ENCODE measurements around the gene MEGF11.

MEGF11 gene

DNA sequence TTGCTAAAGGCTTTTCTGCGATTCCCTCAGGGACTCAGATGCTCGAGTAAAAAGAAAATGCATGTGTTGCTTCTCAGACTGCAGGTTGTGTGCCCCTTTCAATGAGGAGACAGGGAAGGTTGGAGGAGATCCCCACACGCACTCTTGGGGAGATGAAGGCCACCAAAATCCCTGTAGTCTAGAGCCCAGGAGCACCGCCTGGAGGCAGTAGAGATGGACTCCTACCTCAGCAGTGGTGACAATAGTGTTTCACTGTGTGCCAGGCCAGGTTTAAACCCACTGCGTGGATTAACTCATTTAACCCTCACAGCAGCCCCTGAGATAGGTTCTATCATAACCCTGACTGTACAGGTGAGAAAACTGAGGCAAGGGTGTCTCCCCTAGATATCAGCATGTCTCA, 15.2 kb downstream of the MEGF11 start:
- no peak for DNase-seq (ENCODE audit: low read depth)
- no peak overlapping the region for H3K4me3 ChIP-seq (ENCODE audit: low read length)
- TF ChIP-seq, protein P1, sequence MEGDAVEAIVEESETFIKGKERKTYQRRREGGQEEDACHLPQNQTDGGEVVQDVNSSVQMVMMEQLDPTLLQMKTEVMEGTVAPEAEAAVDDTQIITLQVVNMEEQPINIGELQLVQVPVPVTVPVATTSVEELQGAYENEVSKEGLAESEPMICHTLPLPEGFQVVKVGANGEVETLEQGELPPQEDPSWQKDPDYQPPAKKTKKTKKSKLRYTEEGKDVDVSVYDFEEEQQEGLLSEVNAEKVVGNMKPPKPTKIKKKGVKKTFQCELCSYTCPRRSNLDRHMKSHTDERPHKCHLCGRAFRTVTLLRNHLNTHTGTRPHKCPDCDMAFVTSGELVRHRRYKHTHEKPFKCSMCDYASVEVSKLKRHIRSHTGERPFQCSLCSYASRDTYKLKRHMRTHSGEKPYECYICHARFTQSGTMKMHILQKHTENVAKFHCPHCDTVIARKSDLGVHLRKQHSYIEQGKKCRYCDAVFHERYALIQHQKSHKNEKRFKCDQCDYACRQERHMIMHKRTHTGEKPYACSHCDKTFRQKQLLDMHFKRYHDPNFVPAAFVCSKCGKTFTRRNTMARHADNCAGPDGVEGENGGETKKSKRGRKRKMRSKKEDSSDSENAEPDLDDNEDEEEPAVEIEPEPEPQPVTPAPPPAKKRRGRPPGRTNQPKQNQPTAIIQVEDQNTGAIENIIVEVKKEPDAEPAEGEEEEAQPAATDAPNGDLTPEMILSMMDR (conservative IDR thresholded peaks at IDR 0.05; ENCODE audit: low read length), result no peak

DNA sequence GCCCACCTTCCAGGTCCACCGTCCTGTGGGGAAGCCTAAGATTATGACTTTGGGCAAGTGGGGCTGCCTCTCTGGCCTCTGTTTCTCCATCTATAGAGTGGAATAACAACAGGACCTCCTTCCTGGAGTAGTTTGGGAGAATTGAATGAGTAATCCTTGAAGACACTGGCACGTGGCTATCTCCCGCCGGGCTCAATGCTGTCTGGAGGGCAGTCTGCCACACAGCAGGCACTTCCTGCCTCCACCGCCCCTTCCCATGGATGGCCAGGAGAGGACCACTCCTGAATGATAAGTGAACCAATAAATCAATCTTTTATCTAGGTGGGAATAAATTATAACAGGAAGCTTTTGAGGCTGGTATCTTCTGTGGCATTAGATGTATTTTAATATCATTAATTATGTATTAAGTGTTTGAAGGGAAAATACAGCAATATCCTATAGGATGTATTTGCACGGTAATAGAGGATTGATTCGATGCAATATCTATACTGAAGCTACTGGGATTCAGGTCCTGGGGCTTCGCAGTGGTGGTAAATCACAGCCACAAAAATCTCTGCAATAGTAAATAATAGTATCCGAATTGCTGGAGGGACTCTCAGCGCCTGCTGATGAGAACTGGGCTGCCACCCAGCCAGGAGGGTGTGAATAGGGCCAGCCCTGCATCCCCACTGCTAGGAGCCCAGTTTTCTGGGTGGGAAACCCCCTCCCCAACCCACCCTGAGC, 15.9 kb downstream of the MEGF11 start:
- no peak for DNase-seq (ENCODE audit: low read depth)

DNA sequence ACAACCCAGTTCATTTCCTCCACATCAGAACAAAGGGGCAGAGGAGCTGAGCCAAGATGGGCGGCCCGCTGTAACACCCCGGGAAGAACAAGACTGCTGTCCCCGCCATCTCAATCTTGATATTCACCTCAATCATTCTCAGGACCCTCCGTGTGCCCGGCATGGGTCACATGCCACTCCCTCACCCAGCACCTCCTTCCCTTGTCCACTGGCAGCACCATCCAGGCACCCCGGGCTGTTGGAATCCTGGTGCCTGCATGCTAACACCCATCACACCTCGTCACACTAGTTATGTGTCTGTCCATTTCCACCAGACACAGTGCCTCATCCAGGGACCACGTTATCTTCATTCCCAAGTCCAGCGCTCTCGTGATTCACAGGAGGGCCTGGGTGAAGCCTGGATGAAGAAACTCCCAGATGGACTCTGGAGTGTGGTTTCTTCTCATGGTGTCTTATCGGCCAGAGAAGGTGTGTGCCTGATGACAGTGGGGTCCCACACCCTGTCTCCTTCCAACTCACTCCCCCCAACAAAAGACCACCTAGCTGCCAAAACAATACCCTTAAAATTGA, 16.7 kb downstream of the MEGF11 start:
- TF ChIP-seq, protein P1 (conservative IDR thresholded peaks at IDR 0.05; ENCODE audit: low read length), result no peak

More for the DNA sequence above, 15.9 kb downstream of the MEGF11 start:
- no peak overlapping the region for H3K4me3 ChIP-seq (ENCODE audit: low read length)
- TF ChIP-seq, protein P1 (conservative IDR thresholded peaks at IDR 0.05; ENCODE audit: low read length), result no peak

DNA sequence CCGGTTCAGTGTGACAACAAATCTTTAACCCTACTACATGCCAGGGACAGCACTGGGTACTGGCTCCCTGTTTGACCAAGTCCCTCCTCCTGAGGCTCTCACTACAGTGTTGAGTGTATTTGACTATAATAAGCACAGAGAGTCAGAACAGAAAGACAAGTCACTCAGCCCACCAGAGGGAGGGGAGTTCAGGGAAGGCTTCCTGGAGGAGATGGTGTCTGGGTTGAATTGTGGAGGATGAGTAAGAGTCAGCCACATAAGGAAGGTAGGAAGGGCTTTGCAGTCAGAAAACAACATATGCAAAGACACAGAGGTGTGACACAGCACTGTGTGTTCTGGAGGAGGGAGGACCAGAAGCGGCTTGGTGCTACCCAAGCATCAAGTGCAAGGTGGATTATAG, 17.7 kb downstream of the MEGF11 start:
- no peak for DNase-seq (ENCODE audit: low read depth)
- no peak overlapping the region for H3K4me3 ChIP-seq (ENCODE audit: low read length)
- TF ChIP-seq, protein P1 (conservative IDR thresholded peaks at IDR 0.05; ENCODE audit: low read length), result no peak

More for the DNA sequence above, 16.7 kb downstream of the MEGF11 start:
- H3K4me3 ChIP-seq (ENCODE audit: low read length), result no peak overlapping the region
- no peak for DNase-seq (ENCODE audit: low read depth)

DNA sequence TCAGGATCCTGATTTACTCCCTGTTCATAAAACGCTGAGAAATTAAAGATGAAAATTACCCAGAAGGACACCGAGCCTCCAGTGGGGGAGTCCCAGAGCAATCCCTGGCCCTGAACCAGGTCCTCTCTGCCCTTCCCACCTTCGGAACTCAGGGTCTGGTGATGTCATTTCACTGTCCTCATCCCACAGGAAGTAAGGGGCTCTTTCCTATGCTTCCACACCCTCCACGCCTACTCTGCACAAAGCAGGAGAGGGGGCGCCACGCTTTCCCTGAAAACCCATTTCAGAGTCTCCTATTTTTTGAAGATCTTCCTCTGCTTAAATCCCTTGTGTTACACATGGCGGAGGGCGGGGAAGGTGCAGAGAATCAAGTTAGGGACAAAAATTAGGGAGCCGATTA, 18.8 kb downstream of the MEGF11 start:
- TF ChIP-seq, protein P1 (conservative IDR thresholded peaks at IDR 0.05; ENCODE audit: low read length), result no peak
- no peak overlapping the region for H3K4me3 ChIP-seq (ENCODE audit: low read length)
- DNase-seq (ENCODE audit: low read depth), result no peak

DNA sequence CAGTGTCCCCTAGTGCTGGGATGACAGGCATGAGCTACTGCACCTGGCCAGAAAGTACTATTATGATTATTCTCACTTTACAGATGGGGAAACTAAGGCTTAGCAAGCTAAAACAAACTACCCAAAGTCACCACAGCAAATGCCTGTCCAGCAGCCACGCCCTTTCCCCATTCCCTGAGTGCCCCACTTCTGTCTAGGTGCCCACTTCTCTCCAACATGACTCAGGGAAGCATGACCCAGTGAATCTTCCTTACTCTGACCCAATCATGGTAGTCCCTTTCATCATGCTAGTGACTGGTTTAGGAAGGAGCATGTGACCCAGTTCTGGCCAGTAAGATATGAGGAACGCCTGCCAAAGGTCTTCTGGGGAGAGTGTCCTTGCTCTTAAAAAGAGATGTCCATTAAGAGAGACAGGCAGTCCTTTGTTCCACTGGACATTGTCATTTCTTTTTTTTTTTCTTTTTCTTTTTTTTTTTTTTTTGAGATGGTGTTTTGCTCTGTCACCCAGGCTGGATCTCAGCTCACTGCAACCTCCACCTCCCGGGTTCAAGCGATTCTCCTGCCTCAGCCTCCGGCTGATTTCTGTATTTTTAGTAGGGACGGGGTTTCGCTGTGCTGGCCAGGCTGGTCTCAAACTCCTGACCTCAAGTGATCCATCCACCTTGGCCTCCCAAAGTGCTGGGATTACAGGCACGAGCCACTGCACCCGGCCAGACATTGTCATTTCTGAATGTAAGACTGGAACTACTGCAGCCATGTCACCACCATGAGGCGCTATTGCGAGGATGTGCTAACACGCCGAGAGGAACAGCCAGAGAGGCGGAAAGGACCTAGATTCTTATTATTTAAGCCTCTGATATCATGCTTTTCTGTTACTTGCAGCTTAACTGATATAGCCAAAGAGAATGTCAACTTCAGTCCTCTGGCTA, 19.8 kb downstream of the MEGF11 start:
- no peak overlapping the region for H3K4me3 ChIP-seq (ENCODE audit: low read length)
- TF ChIP-seq, protein P1 (conservative IDR thresholded peaks at IDR 0.05; ENCODE audit: low read length), result no peak
- DNase-seq (ENCODE audit: low read depth), result peak; percentile 37

All from AG10803 (cell line).